Neural progenitor cell (in vitro differentiated cells): Measurements from ENCODE around the gene RPS13. TPM values are rescaled to one million over a fixed set of nuclear protein-coding genes. Genes with fewer than 3 reads are reported as not detected.
A peak's percentile ranks its signal among the peaks of the same experiment; 100 is the strongest.

Source experiments
- DNase-seq: peaks from one replicate; pipeline ENCODE4 v3.0.0-alpha.2; 2016; ENCODE audit warnings: low spot score
- H2AFZ ChIP-seq: fragments of 200-600 bp; sonication (generic); replicated peaks from 2 replicates; pipeline ENCODE4 v1.6.1; 2016; ENCODE audit warnings: antibody characterized with exemption
- H3F3A ChIP-seq: fragments of 200-600 bp; sonication (generic); 2 replicates; pipeline ENCODE4 v1.6.1; 2016; ENCODE audit warnings: antibody characterized with exemption, low read depth
- H3K27ac ChIP-seq: fragments of 200-600 bp; sonication (generic); 2 replicates; pipeline ENCODE4 v1.5.1; 2016; ENCODE audit warnings: mild to moderate bottlenecking
- H3K27me3 ChIP-seq: fragments of 200-600 bp; sonication (generic); 2 replicates; pipeline ENCODE4 v1.6.1; 2016; ENCODE audit warnings: mild to moderate bottlenecking, moderate library complexity
- H3K36me3 ChIP-seq: fragments of 200-600 bp; sonication (generic); 2 replicates; pipeline ENCODE4 v1.5.1; 2016
- H3K4me1 ChIP-seq: fragments of 200-600 bp; sonication (generic); 2 replicates; pipeline ENCODE4 v1.6.1; 2016; ENCODE audit warnings: mixed run types
- H3K4me2 ChIP-seq: fragments of 200-600 bp; sonication (generic); 2 replicates; pipeline ENCODE4 v1.6.1; 2016
- H3K4me3 ChIP-seq: fragments of 200-600 bp; sonication (generic); 2 replicates; pipeline ENCODE4 v1.5.1; 2016
- H3K79me2 ChIP-seq: fragments of 200-600 bp; sonication (generic); 2 replicates; pipeline ENCODE4 v1.6.1; 2016; ENCODE audit warnings: low read depth
- H3K9ac ChIP-seq: fragments of 200-600 bp; sonication (generic); 2 replicates; pipeline ENCODE4 v1.6.1; 2016
- H3K9me3 ChIP-seq: fragments of 200-600 bp; sonication (generic); 2 replicates; pipeline ENCODE4 v1.5.1; 2016; ENCODE audit warnings: low read depth
- H4K20me1 ChIP-seq: fragments of 200-600 bp; sonication (generic); 2 replicates; pipeline ENCODE4 v1.6.1; 2016; ENCODE audit warnings: low read depth
- H3K27ac Mint-ChIP-seq: 3 replicates; pipeline ENCODE4 v1.8.0; 2021; ENCODE audit warnings: mixed read lengths
- H3K27me3 Mint-ChIP-seq: 2 replicates; pipeline ENCODE4 v1.8.0; 2022; ENCODE audit warnings: low read depth, mild to moderate bottlenecking, inconsistent platforms, moderate library complexity, mixed read lengths; ENCODE audit not compliant: insufficient read depth
- H3K36me3 Mint-ChIP-seq: 3 replicates; pipeline ENCODE4 v1.8.0; 2021; ENCODE audit warnings: mixed read lengths
- H3K4me1 Mint-ChIP-seq: 3 replicates; pipeline ENCODE4 v1.8.0; 2021; ENCODE audit warnings: mixed read lengths
- H3K4me3 Mint-ChIP-seq: 3 replicates; pipeline ENCODE4 v1.8.0; 2021; ENCODE audit warnings: mild to moderate bottlenecking, moderate library complexity, mixed read lengths
- H3K9me3 Mint-ChIP-seq: 3 replicates; pipeline ENCODE4 v1.8.0; 2020; ENCODE audit warnings: mixed read lengths
- CTCF ChIP-seq: fragments of 200-600 bp; sonication (generic); IDR thresholded peaks from 2 replicates; pipeline ENCODE4 v1.5.1; 2017; ENCODE audit warnings: antibody characterized with exemption, mild to moderate bottlenecking
- EZH2 ChIP-seq: fragments of 200-600 bp; sonication (generic); IDR thresholded peaks from 2 replicates; pipeline ENCODE4 v1.6.1; 2017; ENCODE audit warnings: antibody characterized with exemption, mild to moderate bottlenecking, moderate library complexity
- EZH2phosphoT487 ChIP-seq: fragments of 200-600 bp; sonication (generic); IDR thresholded peaks from 2 replicates; pipeline ENCODE4 v1.6.1; 2017; ENCODE audit warnings: antibody characterized with exemption
- total RNA-seq: library from RNA; depleted of rRNA; stranded (reverse); fragments of >200 nt; gene quantifications from 2 replicates; pipeline ENCODE4 v1.2.3, GENCODE V29; 2015; ENCODE audit warnings: low replicate concordance

The RPS13 gene
- total RNA-seq, result 1,334 and 1,918 TPM in 2 replicates

- H3F3A ChIP-seq, result peaks cover 46% of the 10 kb centered on the region
- Mint-ChIP-seq H3K9me3 (peaks cover 2% of the 10 kb centered on the region), H3K27me3 (no peaks in the 10 kb centered on the region), H3K4me1 (peaks cover 28% of the 10 kb centered on the region), H3K27ac (peak within 1 kb of the TSS; percentile 94), H3K4me3 (peak within 1 kb of the TSS; percentile 99), H3K36me3 (peaks cover 22% of the 10 kb centered on the region)
- H3K36me3 ChIP-seq, result peaks cover 12% of the 10 kb centered on the region
- no peaks in the 10 kb centered on the region for H3K9me3 ChIP-seq
- peak; percentile 99 for DNase-seq
- peaks cover 11% of the 10 kb centered on the region for H3K4me1 ChIP-seq
- H3K4me2 ChIP-seq, result peak within 1 kb of the TSS; percentile 97
- H2AFZ ChIP-seq, result peak within 1 kb of the TSS; percentile 83
- peak within 1 kb of the TSS; percentile 91 for H3K9ac ChIP-seq
- H3K4me3 ChIP-seq, result peak within 1 kb of the TSS; percentile 89
- H3K27me3 ChIP-seq, result no peaks in the 10 kb centered on the region
- TF ChIP-seq EZH2phosphoT487, result no peak
- TF ChIP-seq CTCF, result no peak
- TF ChIP-seq EZH2, result peak; percentile 55
- H3K79me2 ChIP-seq, result peaks cover 34% of the 10 kb centered on the region
- H4K20me1 ChIP-seq, result peaks cover 29% of the 10 kb centered on the region
- H3K27ac ChIP-seq, result peak within 1 kb of the TSS; percentile 40
Observed at GRCh38 chr11:17077520-17078401, at the start of gene RPS13. TSS of gene RPS13 (minus strand) at chr11:17077667. CDS start at chr11:17077641, 26 bp downstream.

- no peak overlapping the region for H3K27ac ChIP-seq
- no peaks in the 10 kb centered on the region for H3K4me1 ChIP-seq
- H2AFZ ChIP-seq, result no peak overlapping the region
- no peaks in the 10 kb centered on the region for H3K79me2 ChIP-seq
- H3K4me2 ChIP-seq, result no peak overlapping the region
- peaks cover 14% of the 10 kb centered on the region for H3K36me3 ChIP-seq
- DNase-seq, result no peak
- Mint-ChIP-seq H3K4me3 (no peak overlapping the region), H3K27me3 (no peaks in the 10 kb centered on the region), H3K4me1 (no peaks in the 10 kb centered on the region), H3K9me3 (no peaks in the 10 kb centered on the region), H3K36me3 (peaks cover 20% of the 10 kb centered on the region), H3K27ac (no peak overlapping the region)
- no peak overlapping the region for H3K9ac ChIP-seq
- no peaks in the 10 kb centered on the region for H3K9me3 ChIP-seq
- no peaks in the 10 kb centered on the region for H3K27me3 ChIP-seq
- H3F3A ChIP-seq, result no peaks in the 10 kb centered on the region
- no peak for TF ChIP-seq EZH2phosphoT487
- TF ChIP-seq CTCF, result no peak
- no peak for TF ChIP-seq EZH2
- H4K20me1 ChIP-seq, result no peaks in the 10 kb centered on the region
- no peak overlapping the region for H3K4me3 ChIP-seq
Observed at GRCh38 chr11:17121981-17122380, 44.5 kb upstream of the RPS13 start.

- no peaks in the 10 kb centered on the region for H3K27me3 Mint-ChIP-seq
- no peaks in the 10 kb centered on the region for H3K79me2 ChIP-seq
- H2AFZ ChIP-seq, result no peak overlapping the region
- H4K20me1 ChIP-seq, result no peaks in the 10 kb centered on the region
- no peaks in the 10 kb centered on the region for H3K4me1 ChIP-seq
- H3K4me3 Mint-ChIP-seq, result no peak overlapping the region
- no peaks in the 10 kb centered on the region for H3K27me3 ChIP-seq
- no peak for TF ChIP-seq EZH2
- TF ChIP-seq CTCF, result no peak
- TF ChIP-seq EZH2phosphoT487, result no peak
- H3K9me3 ChIP-seq, result no peaks in the 10 kb centered on the region
- H3K27ac Mint-ChIP-seq, result no peak overlapping the region
- no peaks in the 10 kb centered on the region for H3K9me3 Mint-ChIP-seq
- H3K4me1 Mint-ChIP-seq, result no peaks in the 10 kb centered on the region
- peaks cover 30% of the 10 kb centered on the region for H3K36me3 ChIP-seq
- H3F3A ChIP-seq, result no peaks in the 10 kb centered on the region
- no peak for DNase-seq
- H3K4me3 ChIP-seq, result no peak overlapping the region
- peaks cover 31% of the 10 kb centered on the region for H3K36me3 Mint-ChIP-seq
- no peak overlapping the region for H3K9ac ChIP-seq
- H3K27ac ChIP-seq, result no peak overlapping the region
- H3K4me2 ChIP-seq, result no peak overlapping the region
Observed at GRCh38 chr11:17117262-17117661, 39.8 kb upstream of the RPS13 start.
